Measurements from ENCODE around the gene CAPZA3.

GRCh38 chr12:18690653-18691052 is 47.3 kb upstream of the CAPZA3 start:
- TF ChIP-seq CTCF (IDR thresholded peaks at IDR 0.05; ENCODE audit: poor library complexity), result no peak
- no peak for TF ChIP-seq EZH2 (IDR thresholded peaks at IDR 0.05; ENCODE audit: borderline replicate concordance)
- no peak for TF ChIP-seq EZH2phosphoT487 (IDR thresholded peaks at IDR 0.05; ENCODE audit: low read depth, severe bottlenecking, unreplicated experiment)

Measured in hepatocyte (in vitro differentiated cells).